H9 (cell line): ENCODE measurements around the gene PACSIN3. TPM values are rescaled to one million over a fixed set of nuclear protein-coding genes. Genes with fewer than 3 reads are reported as not detected.

Experiments used
- DNase-seq: peaks from one replicate; pipeline ENCODE4 v3.0.0-alpha.2; 2017
- H2AFZ ChIP-seq: one replicate; pipeline ENCODE4 v1.6.1; 2013; ENCODE audit warnings: mild to moderate bottlenecking, low read length, control low read depth, moderate library complexity
- H2AK5ac ChIP-seq: 2 replicates; pipeline ENCODE4 v1.6.1; 2013; ENCODE audit warnings: low read length, control low read depth, mixed read lengths; ENCODE audit not compliant: insufficient read length
- H2BK120ac ChIP-seq: one replicate; pipeline ENCODE4 v1.6.1; 2013; ENCODE audit warnings: low read depth, mild to moderate bottlenecking, low read length, control low read depth, inconsistent platforms; ENCODE audit not compliant: poor library complexity, severe bottlenecking
- H2BK12ac ChIP-seq: 2 replicates; pipeline ENCODE4 v1.6.1; 2013; ENCODE audit warnings: low read length, control low read depth, mixed read lengths, low read depth; ENCODE audit not compliant: insufficient read length
- H2BK15ac ChIP-seq: 2 replicates; pipeline ENCODE4 v1.6.1; 2013; ENCODE audit warnings: low read depth, low read length, control low read depth
- H2BK20ac ChIP-seq: one replicate; pipeline ENCODE4 v1.6.1; 2013; ENCODE audit warnings: low read depth, mild to moderate bottlenecking, low read length, control low read depth, inconsistent platforms; ENCODE audit not compliant: poor library complexity, severe bottlenecking
- H2BK5ac ChIP-seq: 2 replicates; pipeline ENCODE4 v1.6.1; 2013; ENCODE audit warnings: low read length, control low read depth, mixed read lengths; ENCODE audit not compliant: insufficient read length
- H3K14ac ChIP-seq: 2 replicates; pipeline ENCODE4 v1.6.1; 2013; ENCODE audit warnings: low read length, control low read depth; ENCODE audit not compliant: insufficient read depth
- H3K18ac ChIP-seq: 2 replicates; pipeline ENCODE4 v1.6.1; 2013; ENCODE audit warnings: low read depth, mild to moderate bottlenecking, mixed read lengths, low read length, control low read depth; ENCODE audit not compliant: insufficient read length
- H3K23ac ChIP-seq: 2 replicates; pipeline ENCODE4 v1.6.1; 2013; ENCODE audit warnings: low read length, control low read depth, mixed read lengths, low read depth; ENCODE audit not compliant: insufficient read length
- H3K23me2 ChIP-seq: 2 replicates; pipeline ENCODE4 v1.6.1; 2013; ENCODE audit warnings: low read depth, mild to moderate bottlenecking, mixed read lengths, low read length, control low read depth; ENCODE audit not compliant: insufficient read length, poor library complexity, severe bottlenecking
- H3K27ac ChIP-seq: 2 replicates; pipeline ENCODE4 v1.5.1; 2013; ENCODE audit warnings: low read length, control low read depth, mixed read lengths, low read depth; ENCODE audit not compliant: insufficient read length
- H3K27me3 ChIP-seq: 2 replicates; pipeline ENCODE4 v1.6.1; 2013; ENCODE audit warnings: low read length, control low read depth, inconsistent platforms; ENCODE audit not compliant: insufficient read depth
- H3K4ac ChIP-seq: 2 replicates; pipeline ENCODE4 v1.6.1; 2013; ENCODE audit warnings: low read depth, mild to moderate bottlenecking, control low read depth, inconsistent platforms, low read length, moderate library complexity
- H3K4me1 ChIP-seq: 2 replicates; pipeline ENCODE4 v1.6.1; 2013; ENCODE audit warnings: low read length, control low read depth, inconsistent platforms; ENCODE audit not compliant: insufficient read depth
- H3K4me2 ChIP-seq: 2 replicates; pipeline ENCODE4 v1.6.1; 2013; ENCODE audit warnings: low read length, control low read depth, mixed read lengths; ENCODE audit not compliant: insufficient read length, insufficient read depth
- H3K56ac ChIP-seq: 2 replicates; pipeline ENCODE4 v1.6.1; 2013; ENCODE audit warnings: low read depth, mild to moderate bottlenecking, mixed read lengths, low read length, control low read depth; ENCODE audit not compliant: insufficient read length
- H3K79me1 ChIP-seq: 2 replicates; pipeline ENCODE4 v1.6.1; 2013; ENCODE audit warnings: low read depth, mild to moderate bottlenecking, moderate library complexity, low read length, control low read depth, inconsistent platforms; ENCODE audit not compliant: insufficient read depth, poor library complexity, severe bottlenecking
- H3K79me2 ChIP-seq: 2 replicates; pipeline ENCODE4 v1.6.1; 2013; ENCODE audit warnings: low read length, control low read depth, inconsistent platforms; ENCODE audit not compliant: insufficient read depth
- H3K9ac ChIP-seq: 2 replicates; pipeline ENCODE4 v1.6.1; 2013; ENCODE audit warnings: low read length, control low read depth, mixed read lengths; ENCODE audit not compliant: insufficient read length; ENCODE audit errors: extremely low read depth
- H3K9me3 ChIP-seq: one replicate; pipeline ENCODE4 v1.6.1; 2013; ENCODE audit warnings: low read depth, low read length, inconsistent platforms; ENCODE audit not compliant: control insufficient read depth
- H3T11ph ChIP-seq: one replicate; pipeline ENCODE4 v1.6.1; 2013; ENCODE audit warnings: mild to moderate bottlenecking, low read length, control low read depth, inconsistent platforms
- H4K20me1 ChIP-seq: one replicate; pipeline ENCODE4 v1.6.1; 2013; ENCODE audit not compliant: control insufficient read depth, insufficient read length, insufficient read depth
- H4K5ac ChIP-seq: 2 replicates; pipeline ENCODE4 v1.6.1; 2013; ENCODE audit warnings: low read depth, mild to moderate bottlenecking, mixed read lengths, low read length, control low read depth; ENCODE audit not compliant: insufficient read length
- H4K8ac ChIP-seq: replicated peaks from 2 replicates; pipeline ENCODE4 v1.6.1; 2013; ENCODE audit warnings: low read length, control low read depth, mixed read lengths, low read depth; ENCODE audit not compliant: insufficient read length
- H4K91ac ChIP-seq: 2 replicates; pipeline ENCODE4 v1.6.1; 2013; ENCODE audit warnings: low read depth, mild to moderate bottlenecking, moderate library complexity, mixed read lengths, low read length, control low read depth; ENCODE audit not compliant: insufficient read length
- H3K27ac Mint-ChIP-seq, 3 experiments: 2 replicates in 2 of 3; 3 replicates in 1 of 3; pipeline ENCODE4 v1.8.0; 2020 to 2021; ENCODE audit warnings: mixed read lengths in 3 of 3, mild to moderate bottlenecking in 1 of 3, moderate library complexity in 1 of 3
- H3K27me3 Mint-ChIP-seq: 2 replicates; pipeline ENCODE4 v1.8.0; 2021; ENCODE audit warnings: low read depth, mild to moderate bottlenecking, moderate library complexity, mixed read lengths
- H3K36me3 Mint-ChIP-seq, 3 experiments: 2 replicates in 2 of 3; 3 replicates in 1 of 3; pipeline ENCODE4 v1.8.0; 2020 to 2021; ENCODE audit warnings: low read depth in 3 of 3, mixed read lengths in 3 of 3; ENCODE audit not compliant: insufficient read depth in 1 of 3
- H3K4me1 Mint-ChIP-seq, 2 experiments: 2 replicates each; pipeline ENCODE4 v1.8.0; 2020; ENCODE audit warnings: mixed read lengths in 2 of 2
- H3K4me3 Mint-ChIP-seq, 2 experiments: 2 replicates in 1 of 2; 3 replicates in 1 of 2; pipeline ENCODE4 v1.8.0; 2020 to 2021; ENCODE audit warnings: mild to moderate bottlenecking in 2 of 2, mixed read lengths in 2 of 2, moderate library complexity in 1 of 2
- H3K9me3 Mint-ChIP-seq, 2 experiments: 2 replicates in 1 of 2; 3 replicates in 1 of 2; pipeline ENCODE4 v1.8.0; 2020; ENCODE audit warnings: mild to moderate bottlenecking in 2 of 2, mixed read lengths in 2 of 2, moderate library complexity in 1 of 2
- WGBS: extraction: QIAGEN DNeasy Blood & Tissue Kit; methylation state at CpG from one replicate; pipeline ENCODE4 v1.1.7; 2013; ENCODE audit warnings: missing lambda C conversion rate, low lambda C conversion rate, mixed read lengths; ENCODE audit not compliant: insufficient read length; ENCODE audit errors: extremely low coverage; 5-methylcytosine and 5-hydroxymethylcytosine counted together
- total RNA-seq: library from RNA; stranded (reverse); gene quantifications from 2 replicates; pipeline ENCODE4 v1.2.1, GENCODE V29; 2021
- TF ChIP-seq, protein P1 (sequence below): fragments of 200-600 bp; sonication (generic); conservative IDR thresholded peaks from 3 replicates; pipeline ENCODE4 v1.8.0; 2021; ENCODE audit warnings: antibody characterized with exemption, mild to moderate bottlenecking

Gene PACSIN3
- total RNA-seq, 1 experiment from 2014 or later = 63.0 TPM

DNA sequence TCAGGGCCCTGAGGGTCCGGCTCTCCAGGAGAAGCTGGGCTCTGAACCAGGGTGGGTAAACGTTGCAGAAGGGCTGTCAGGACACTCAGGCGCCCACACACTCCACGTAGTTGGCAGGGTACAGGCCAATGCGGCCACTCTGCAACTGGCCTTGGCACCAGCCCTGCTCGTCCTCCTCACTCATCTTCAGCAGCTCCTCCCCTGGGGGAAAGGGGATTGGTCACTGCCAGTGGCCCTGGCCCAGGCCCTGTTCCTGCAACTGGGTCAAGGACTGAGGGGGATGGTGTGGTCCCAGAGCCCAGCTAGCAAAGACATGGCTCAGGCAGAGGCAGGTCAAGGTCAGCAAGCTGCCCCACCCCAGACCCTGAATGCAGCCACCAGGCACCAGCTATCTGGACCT is 8.4 kb downstream of the PACSIN3 start:
- Histone ChIP-seq H3K14ac (no peak overlapping the region), H3K56ac (no peak overlapping the region), H2BK15ac (no peak overlapping the region), H4K91ac (no peak overlapping the region), H4K20me1 (no peaks in the 10 kb centered on the region), H4K8ac (no peak overlapping the region), H3T11ph (no peak overlapping the region), H2BK5ac (no peak overlapping the region), H3K27ac (no peak overlapping the region), H3K79me1 (peaks cover 9% of the 10 kb centered on the region), H3K23ac (no peak overlapping the region), H2AFZ (no peak overlapping the region), H2BK120ac (no peak overlapping the region), H3K4ac (no peak overlapping the region), H4K5ac (no peak overlapping the region), H3K79me2 (peaks cover 15% of the 10 kb centered on the region; the same call in 1 of the 2 replicates), H3K4me2 (no peak overlapping the region), H2BK20ac (no peak overlapping the region), H3K23me2 (peaks cover 8% of the 10 kb centered on the region), H2AK5ac (no peak overlapping the region), H3K27me3 (no peaks in the 10 kb centered on the region), H3K4me1 (peaks cover 5% of the 10 kb centered on the region; the same call in 1 of the 2 replicates), H2BK12ac (no peak overlapping the region), H3K9me3 (no peaks in the 10 kb centered on the region), H3K18ac (no peak overlapping the region), H3K9ac (no peak overlapping the region)
- H3K27ac Mint-ChIP-seq = peak overlapping the region; percentile 96 to 100 (median 98); a peak in 5 of 7 replicates
- TF ChIP-seq, protein P1, sequence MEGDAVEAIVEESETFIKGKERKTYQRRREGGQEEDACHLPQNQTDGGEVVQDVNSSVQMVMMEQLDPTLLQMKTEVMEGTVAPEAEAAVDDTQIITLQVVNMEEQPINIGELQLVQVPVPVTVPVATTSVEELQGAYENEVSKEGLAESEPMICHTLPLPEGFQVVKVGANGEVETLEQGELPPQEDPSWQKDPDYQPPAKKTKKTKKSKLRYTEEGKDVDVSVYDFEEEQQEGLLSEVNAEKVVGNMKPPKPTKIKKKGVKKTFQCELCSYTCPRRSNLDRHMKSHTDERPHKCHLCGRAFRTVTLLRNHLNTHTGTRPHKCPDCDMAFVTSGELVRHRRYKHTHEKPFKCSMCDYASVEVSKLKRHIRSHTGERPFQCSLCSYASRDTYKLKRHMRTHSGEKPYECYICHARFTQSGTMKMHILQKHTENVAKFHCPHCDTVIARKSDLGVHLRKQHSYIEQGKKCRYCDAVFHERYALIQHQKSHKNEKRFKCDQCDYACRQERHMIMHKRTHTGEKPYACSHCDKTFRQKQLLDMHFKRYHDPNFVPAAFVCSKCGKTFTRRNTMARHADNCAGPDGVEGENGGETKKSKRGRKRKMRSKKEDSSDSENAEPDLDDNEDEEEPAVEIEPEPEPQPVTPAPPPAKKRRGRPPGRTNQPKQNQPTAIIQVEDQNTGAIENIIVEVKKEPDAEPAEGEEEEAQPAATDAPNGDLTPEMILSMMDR = no peak
- peaks cover 19 to 21% of the 10 kb centered on the region in 2 experiments for H3K4me1 Mint-ChIP-seq
- H3K27me3 Mint-ChIP-seq = no peaks in the 10 kb centered on the region
- no CpG with 5 or more reads among the region's 6 CpGs for WGBS
- H3K9me3 Mint-ChIP-seq = no peaks in the 10 kb centered on the region
- H3K4me3 Mint-ChIP-seq = peak overlapping the region; percentile 96 to 98
- H3K36me3 Mint-ChIP-seq = peaks cover 2 to 39% (median 32%) of the 10 kb centered on the region in 3 experiments; a peak in 6 of 7 replicates
- DNase-seq = no peak
